Measurements from ENCODE around the gene LTV1. TPM values are rescaled to one million over a fixed set of nuclear protein-coding genes. Genes with fewer than 3 reads are reported as not detected.

Gene LTV1
- total RNA-seq, 2 experiments from 2014 or later = 22.5 to 35.7 TPM

Other genes starting within 250 kb of the LTV1 start
- 10 to 100 TPM; 24.2 to 28.0 TPM for gene PHACTR2, start 165.4 kb upstream of the LTV1 start, total RNA-seq
- gene ZC2HC1B, start 21.1 kb downstream of the LTV1 start, total RNA-seq = under 1 TPM in 1 of 2 experiments, not detected in 1; 0.23 TPM
- 10 to 100 TPM; 14.7 to 23.0 TPM for gene PLAGL1, start 164.9 kb downstream of the LTV1 start, total RNA-seq